Measurements from ENCODE around the gene SULF2.
A peak's percentile ranks its signal among the peaks of the same experiment; 100 is the strongest.
"Not testable (repeated sequence)": the region's sequence is repeated elsewhere in the genome, so short reads cannot be mapped to it uniquely, and the experiment has no call there.

The SULF2 gene

DNA sequence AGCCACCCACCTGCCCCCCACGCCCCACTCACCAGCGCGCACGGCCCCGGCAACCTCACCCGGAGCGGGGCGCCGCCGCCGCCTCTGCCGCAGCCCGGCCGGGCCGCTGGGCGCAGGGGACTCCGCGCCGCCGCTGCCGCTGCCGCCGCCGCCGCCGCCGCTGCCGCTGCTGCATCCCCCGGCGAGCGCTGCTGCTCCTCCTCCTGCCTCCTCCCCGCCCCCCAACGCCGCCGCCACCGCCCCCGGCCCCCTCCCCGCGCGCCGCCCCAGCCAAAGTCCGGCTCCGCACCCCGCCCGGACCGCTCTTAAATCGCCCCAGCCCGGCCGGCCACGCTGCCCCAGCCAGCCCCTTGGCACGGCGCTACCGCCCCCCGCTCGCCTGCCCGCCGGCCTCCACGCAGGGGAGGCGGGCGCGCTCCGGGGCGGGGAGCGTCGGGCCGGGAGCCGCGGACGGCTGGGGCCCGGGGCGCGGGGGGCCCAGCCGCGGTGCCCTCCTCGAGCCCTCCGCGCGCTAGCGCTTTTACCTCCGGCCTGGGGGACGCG lies at the start of gene SULF2:
Gene SULF2, minus strand, starts transcription at position 171 of the 543 bp plus-strand sequence. CDS start 28,118 bp downstream, outside the sequence.
- DNase-seq, result no peak

GRCh38 chr20:47831675-47832074 lies 46.4 kb upstream of the SULF2 start:
- DNase-seq, result not testable (repeated sequence)

GRCh38 chr20:47826716-47827115 lies 41.4 kb upstream of the SULF2 start:
- not testable (repeated sequence) for DNase-seq

GRCh38 chr20:47826006-47826405 lies 40.7 kb upstream of the SULF2 start:
- not testable (repeated sequence) for DNase-seq

- DNase-seq, result no peak
Measured at GRCh38 chr20:47825011-47825762, 39.9 kb upstream of the SULF2 start.

DNA sequence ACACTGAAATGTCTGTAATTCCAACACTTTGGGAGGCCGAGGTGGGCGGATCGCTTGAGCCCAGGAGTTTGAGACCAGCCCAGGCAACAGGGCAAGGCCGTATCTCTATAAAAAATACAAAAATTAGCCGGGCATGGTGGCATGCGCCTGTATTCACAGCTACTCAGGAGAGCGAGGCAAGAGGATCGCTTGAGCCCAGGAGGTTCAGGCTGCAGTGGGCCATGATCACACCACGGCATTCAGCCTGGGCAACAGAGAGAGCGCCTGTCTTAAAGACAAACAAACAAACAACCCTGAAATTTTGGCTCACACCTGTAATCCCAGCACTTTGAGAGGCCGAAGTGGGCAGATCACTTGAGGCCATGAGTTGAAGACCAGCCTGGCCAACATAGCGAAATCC lies 38.7 kb upstream of the SULF2 start:
- not testable (repeated sequence) for DNase-seq

GRCh38 chr20:47821481-47822100 lies 36.3 kb upstream of the SULF2 start:
- no peak for DNase-seq

GRCh38 chr20:47818996-47819609 lies 33.8 kb upstream of the SULF2 start:
- DNase-seq, result peak; percentile 33

DNA sequence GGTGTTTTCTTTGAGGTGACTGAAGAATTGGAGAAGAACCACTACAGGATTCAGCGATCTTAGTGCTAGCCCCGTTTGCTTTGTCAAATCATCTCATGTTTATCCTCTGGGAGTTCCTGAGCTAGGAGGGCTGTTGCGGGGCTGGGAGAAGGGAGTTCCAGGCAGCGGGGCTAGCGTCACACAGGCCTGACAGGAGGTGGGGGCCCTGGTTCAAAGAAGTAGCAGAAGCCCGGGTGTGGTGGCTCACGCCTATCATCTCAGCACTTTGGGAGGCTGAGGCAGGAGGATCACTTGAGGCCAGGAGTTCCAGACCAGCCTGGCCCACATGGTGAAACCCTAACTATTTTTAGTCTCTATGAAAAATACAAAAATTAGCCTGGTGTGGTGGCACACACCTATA lies 33.2 kb upstream of the SULF2 start:
- no peak for DNase-seq

GRCh38 chr20:47818016-47818415 lies 32.7 kb upstream of the SULF2 start:
- DNase-seq, result no peak

- DNase-seq, result no peak
Measured at GRCh38 chr20:47817573-47817972, 32.3 kb upstream of the SULF2 start.

GRCh38 chr20:47816487-47817451 lies 31.5 kb upstream of the SULF2 start:
- DNase-seq, result no peak

GRCh38 chr20:47815866-47816265 lies 30.6 kb upstream of the SULF2 start:
- no peak for DNase-seq

DNA sequence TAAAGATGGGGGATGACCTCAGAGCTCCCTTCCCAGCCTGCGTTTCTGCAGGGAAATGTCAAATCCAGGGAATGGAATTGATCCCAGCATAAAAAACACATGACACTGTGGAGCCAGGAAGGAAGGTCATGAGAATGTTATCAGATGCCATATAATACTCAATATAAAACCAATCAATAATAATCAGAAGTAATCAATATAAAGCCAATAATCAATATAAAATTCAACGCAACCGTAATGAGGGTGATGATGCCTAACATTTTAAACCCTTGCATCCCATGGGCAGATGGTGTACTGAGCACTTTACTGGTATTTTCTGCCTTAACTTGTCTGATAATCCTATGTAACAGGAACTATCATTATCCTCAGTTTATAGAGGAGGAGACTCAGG lies 30.1 kb upstream of the SULF2 start:
- DNase-seq, result no peak

DNA sequence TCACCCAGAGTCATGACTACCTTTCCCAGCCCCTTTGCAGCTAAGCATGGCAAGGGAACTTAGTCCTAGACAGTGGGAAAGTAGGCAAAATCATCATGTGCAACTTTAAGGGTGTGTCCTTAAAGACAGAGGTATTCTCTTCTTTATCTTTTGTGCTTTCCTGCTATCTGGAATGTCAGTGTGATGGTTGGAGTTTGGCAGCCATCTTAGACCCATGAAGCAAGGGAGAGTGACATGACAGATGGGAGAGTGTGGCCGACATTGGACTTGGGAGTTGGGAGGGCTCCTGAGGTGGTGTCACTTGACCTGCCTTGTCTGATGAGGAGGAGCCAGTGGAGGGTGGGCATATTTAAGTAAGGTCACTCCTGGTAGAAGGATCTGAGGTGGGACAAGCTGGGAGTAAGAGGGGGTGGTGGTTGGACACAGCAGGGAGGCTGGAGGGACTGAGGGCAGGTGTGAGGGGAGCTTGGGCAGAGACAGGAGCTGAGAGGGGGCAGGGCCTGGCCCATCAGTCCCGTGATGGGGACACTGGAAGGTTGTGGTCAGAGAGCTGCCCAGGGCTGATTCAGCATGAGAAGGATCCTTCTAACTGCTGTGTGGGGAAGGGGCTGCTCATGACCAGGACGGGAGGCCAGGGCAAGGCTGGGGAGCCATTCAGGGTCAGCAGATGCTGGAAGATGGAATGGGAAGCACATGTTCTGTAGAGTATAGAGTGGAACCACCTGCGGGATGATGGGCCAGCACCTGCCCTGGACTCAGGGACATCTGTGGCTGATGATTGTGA lies 29.5 kb upstream of the SULF2 start:
- no peak for DNase-seq

DNA sequence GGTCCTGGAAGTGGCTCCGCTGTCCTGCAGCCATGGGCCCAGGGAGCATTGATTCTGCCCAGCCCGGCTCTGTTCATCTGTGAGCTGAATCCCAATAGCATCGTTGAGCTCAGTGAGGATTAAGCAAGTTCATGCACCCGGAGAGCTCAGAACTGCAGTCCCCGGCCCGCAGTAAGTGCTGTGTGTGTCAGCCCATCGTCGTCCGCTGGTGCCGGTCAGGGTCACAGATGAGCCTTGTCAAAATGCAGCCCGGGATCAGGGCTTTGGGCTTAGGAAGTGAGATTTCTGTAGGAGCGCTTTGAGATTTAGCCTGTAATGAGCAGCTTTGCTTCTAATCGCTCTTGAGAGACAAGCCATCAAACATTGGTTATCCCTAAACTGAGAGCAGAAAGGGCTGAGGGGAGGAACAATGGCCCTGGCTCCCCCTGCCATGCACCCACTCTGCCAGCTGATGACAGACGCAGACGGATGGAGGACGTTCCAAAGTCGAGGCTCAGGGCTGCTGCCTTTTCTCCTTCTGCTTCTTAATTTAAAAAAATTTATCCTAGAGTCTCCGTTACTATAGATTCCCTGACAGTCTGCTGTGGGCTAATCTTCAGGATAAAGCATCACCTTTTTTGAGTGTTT lies 25.6 kb upstream of the SULF2 start:
- DNase-seq, result no peak

GRCh38 chr20:47810116-47810677 lies 24.9 kb upstream of the SULF2 start:
- DNase-seq, result peak; percentile 34

DNA sequence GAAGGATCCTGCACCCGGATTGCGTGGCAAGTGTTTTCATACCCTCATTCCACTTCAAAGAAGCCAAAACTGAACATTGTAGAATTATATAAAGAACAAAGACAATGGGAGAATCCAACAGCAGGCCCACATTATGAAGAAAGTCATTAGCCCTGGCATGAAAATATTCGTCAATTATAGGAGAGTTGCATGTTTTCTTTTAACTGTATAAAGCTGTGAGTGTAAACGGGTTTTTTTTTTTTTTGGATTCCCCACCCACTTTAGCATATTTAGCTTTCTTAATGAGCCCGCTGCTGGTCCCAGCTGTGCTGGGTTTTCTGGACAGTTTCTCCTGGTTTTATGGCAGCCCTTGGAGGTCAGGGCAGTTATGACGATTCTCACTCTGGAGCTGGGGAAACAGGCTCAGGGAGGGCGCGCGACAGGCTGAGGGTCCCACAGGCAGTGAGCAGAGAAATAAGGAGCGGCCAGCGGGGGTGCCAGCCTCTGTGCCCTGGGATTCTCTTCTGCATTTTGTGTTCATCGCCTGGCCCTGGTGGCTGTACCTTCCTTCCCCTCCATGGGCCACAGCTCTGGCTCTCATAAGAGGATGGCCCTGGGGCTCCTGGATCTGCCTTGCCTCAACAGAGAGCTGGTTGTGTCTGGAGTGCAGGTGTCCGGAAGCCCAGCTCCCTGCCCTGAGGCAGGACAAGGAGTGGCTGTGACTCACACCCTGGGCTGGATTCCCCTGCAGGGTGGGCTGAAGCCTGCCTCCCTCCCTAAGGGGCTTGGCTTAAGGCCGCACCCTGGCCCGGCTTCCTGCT lies 24.1 kb upstream of the SULF2 start:
- no peak for DNase-seq

- no peak for DNase-seq
Measured at GRCh38 chr20:47805951-47806350, 20.7 kb upstream of the SULF2 start.

DNA sequence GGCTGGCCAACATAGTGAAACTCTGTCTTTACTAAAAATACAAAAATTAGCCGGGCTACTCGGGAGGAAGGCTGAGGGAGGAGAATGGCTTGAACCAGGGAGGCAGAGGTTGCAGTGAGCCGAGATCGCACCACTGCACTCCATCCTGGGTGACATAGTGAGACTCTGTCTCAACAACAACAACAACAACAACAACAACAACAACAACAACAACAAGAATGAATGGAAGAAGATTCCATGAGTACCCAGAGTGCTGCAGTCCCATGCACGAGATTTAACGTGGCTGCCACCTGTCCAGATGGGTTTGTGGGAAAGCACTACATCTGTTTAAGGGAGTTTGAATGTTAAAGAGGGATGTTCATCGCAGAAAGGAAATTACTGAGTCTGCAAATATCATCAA lies 19.7 kb upstream of the SULF2 start:
- not testable (repeated sequence) for DNase-seq

Data from NCI-H1694 (cell line).